ENCODE measurements around the gene AP5M1.
"Not testable (repeated sequence)": the region's sequence is repeated elsewhere in the genome, so short reads cannot be mapped to it uniquely, and the experiment has no call there.

AP5M1 gene

GRCh38 chr14:57268161-57269069 is at the start of gene AP5M1, which contains the start of gene EXOC5:
Gene AP5M1, plus strand, starts transcription at chr14:57268971. Its CDS starts 344 bp downstream, at chr14:57269315.
Gene EXOC5, minus strand, starts transcription at chr14:57268905. Its CDS starts 257 bp downstream, at chr14:57268648.
- DNase-seq (ENCODE audit: low read depth) = peak; percentile 71
- peak within 1 kb of the TSS; percentile 85 for H3K4me3 ChIP-seq (ENCODE audit: low read depth, low read length)

- no peak overlapping the region for H3K4me3 ChIP-seq (ENCODE audit: low read depth, low read length)
- no peak for DNase-seq (ENCODE audit: low read depth)
Observed at GRCh38 chr14:57221931-57222330, 46.8 kb upstream of the AP5M1 start.

GRCh38 chr14:57227083-57227482 is 41.7 kb upstream of the AP5M1 start:
- no peak overlapping the region for H3K4me3 ChIP-seq (ENCODE audit: low read depth, low read length)
- DNase-seq (ENCODE audit: low read depth) = no peak

GRCh38 chr14:57228320-57228719 is 40.5 kb upstream of the AP5M1 start:
- not testable (repeated sequence) for DNase-seq (ENCODE audit: low read depth); H3K4me3 ChIP-seq (ENCODE audit: low read depth, low read length)

- no peak overlapping the region for H3K4me3 ChIP-seq (ENCODE audit: low read depth, low read length)
- no peak for DNase-seq (ENCODE audit: low read depth)
Observed at GRCh38 chr14:57232006-57232405, 36.8 kb upstream of the AP5M1 start.

GRCh38 chr14:57240115-57240514 is 28.7 kb upstream of the AP5M1 start:
- not testable (repeated sequence) for H3K4me3 ChIP-seq (ENCODE audit: low read depth, low read length); DNase-seq (ENCODE audit: low read depth)

- no peak for DNase-seq (ENCODE audit: low read depth)
- no peak overlapping the region for H3K4me3 ChIP-seq (ENCODE audit: low read depth, low read length)
Observed at GRCh38 chr14:57243320-57243719, 25.5 kb upstream of the AP5M1 start.

- DNase-seq (ENCODE audit: low read depth) = no peak
Observed at GRCh38 chr14:57244106-57244505, 24.7 kb upstream of the AP5M1 start.

GRCh38 chr14:57245941-57246340 is 22.8 kb upstream of the AP5M1 start:
- no peak overlapping the region for H3K4me3 ChIP-seq (ENCODE audit: low read depth, low read length)
- no peak for DNase-seq (ENCODE audit: low read depth)

More at GRCh38 chr14:57244106-57244505, 24.7 kb upstream of the AP5M1 start:
- no peak overlapping the region for H3K4me3 ChIP-seq (ENCODE audit: low read depth, low read length)

GRCh38 chr14:57246933-57247657 is 21.7 kb upstream of the AP5M1 start:
- no peak for DNase-seq (ENCODE audit: low read depth)
- no peak overlapping the region for H3K4me3 ChIP-seq (ENCODE audit: low read depth, low read length)

GRCh38 chr14:57254884-57255283 is 13.9 kb upstream of the AP5M1 start:
- no peak for DNase-seq (ENCODE audit: low read depth)

GRCh38 chr14:57258221-57258620 is 10.6 kb upstream of the AP5M1 start:
- DNase-seq (ENCODE audit: low read depth); H3K4me3 ChIP-seq (ENCODE audit: low read depth, low read length): not testable (repeated sequence)

More at GRCh38 chr14:57254884-57255283, 13.9 kb upstream of the AP5M1 start:
- no peak overlapping the region for H3K4me3 ChIP-seq (ENCODE audit: low read depth, low read length)

- no peak overlapping the region for H3K4me3 ChIP-seq (ENCODE audit: low read depth, low read length)
- DNase-seq (ENCODE audit: low read depth) = no peak
Observed at GRCh38 chr14:57259672-57260071, 9.1 kb upstream of the AP5M1 start.

- no peak for DNase-seq (ENCODE audit: low read depth)
- H3K4me3 ChIP-seq (ENCODE audit: low read depth, low read length) = no peak overlapping the region
Observed at GRCh38 chr14:57261604-57262003, 7.2 kb upstream of the AP5M1 start.

- H3K4me3 ChIP-seq (ENCODE audit: low read depth, low read length) = no peak overlapping the region
- DNase-seq (ENCODE audit: low read depth) = no peak
Observed at GRCh38 chr14:57262117-57262516, 6.7 kb upstream of the AP5M1 start.

GRCh38 chr14:57266065-57266464 is 2.7 kb upstream of the AP5M1 start:
- no peak for DNase-seq (ENCODE audit: low read depth)
- no peak overlapping the region for H3K4me3 ChIP-seq (ENCODE audit: low read depth, low read length)

GRCh38 chr14:57273236-57273635 is 4.5 kb downstream of the AP5M1 start:
- DNase-seq (ENCODE audit: low read depth) = no peak
- no peak overlapping the region for H3K4me3 ChIP-seq (ENCODE audit: low read depth, low read length)

GRCh38 chr14:57274551-57274950 is 5.8 kb downstream of the AP5M1 start:
- no peak for DNase-seq (ENCODE audit: low read depth)
- H3K4me3 ChIP-seq (ENCODE audit: low read depth, low read length) = no peak overlapping the region

GRCh38 chr14:57275023-57275664 is 6.4 kb downstream of the AP5M1 start:
- no peak for DNase-seq (ENCODE audit: low read depth)
- H3K4me3 ChIP-seq (ENCODE audit: low read depth, low read length) = no peak overlapping the region

- H3K4me3 ChIP-seq (ENCODE audit: low read depth, low read length) = no peak overlapping the region
- DNase-seq (ENCODE audit: low read depth) = no peak
Observed at GRCh38 chr14:57277062-57277461, 8.3 kb downstream of the AP5M1 start.

Measured in skeletal muscle cell (primary cell).